HepG2 (cell line): ENCODE results near the gene SH2D3A. TPM values are rescaled to one million over a fixed set of nuclear protein-coding genes. Genes with fewer than 3 reads are reported as not detected.

ENCODE experiments used
- ATAC-seq: fragments of 200-7000 bp; cut with Tn5 transposase; 3 replicates; pipeline ENCODE4 v1.9.1; 2020; ENCODE audit warnings: mild to moderate bottlenecking, moderate library complexity
- BruUV-seq: library from RNA; stranded (reverse); fragments of 400-500 nt; replicated peaks from 2 replicates; lab custom pipeline; 2021; lab: Mats Ljungman, UMichigan
- CTCF ChIA-PET: fragments of 300-600 bp; formaldehyde crosslinking; extraction: SDS; loops from one replicate; lab custom pipeline; 2021; ENCODE audit warnings: low total read pairs, inconsistent platforms, low intra/inter-chr PET ratio; lab: Yijun Ruan, JAX
- POLR2A ChIA-PET: fragments of 350-600 bp; sonication (Branson Sonifier 250); formaldehyde crosslinking; loops from one replicate; lab custom pipeline; 2020; ENCODE audit warnings: antibody characterized with exemption, inconsistent platforms; lab: Yijun Ruan, JAX
- DNase-seq: peaks from one replicate; pipeline ENCODE4 v3.0.0-alpha.2; 2015; ENCODE audit warnings: low spot score
- FAIRE-seq: peaks from 3 replicates; lab custom pipeline; 2011; peaks lifted over from hg19 to GRCh38; lab: Jason Lieb, UNC
- H2AFZ ChIP-seq: one replicate; pipeline ENCODE4 v1.6.1; 2011; ENCODE audit warnings: low read length, inconsistent platforms
- H3K27ac ChIP-seq: fragments of 300-600 bp; 3 replicates; pipeline ENCODE4 v1.8.0; 2011; ENCODE audit warnings: mixed run types, mild to moderate bottlenecking, mixed read lengths, low read length, inconsistent platforms; ENCODE audit not compliant: insufficient read depth; ENCODE audit errors: extremely low read length
- H3K27me3 ChIP-seq, 2 experiments: fragments of 200-600 bp in 1 of 2; 2 replicates in 1 of 2; 3 replicates in 1 of 2; pipeline versions ENCODE4 v1.6.0 to v1.8.0; 2011; ENCODE audit warnings: low read length in 2 of 2, mild to moderate bottlenecking in 2 of 2, moderate library complexity in 2 of 2, inconsistent platforms in 1 of 2; ENCODE audit not compliant: insufficient read depth in 2 of 2, control insufficient read depth in 1 of 2
- H3K36me3 ChIP-seq, 2 experiments: fragments of 200-600 bp in 1 of 2; replicated peaks in 1 of 2; 2 replicates in 1 of 2; 3 replicates in 1 of 2; pipeline versions ENCODE4 v1.5.1 to v1.8.0; 2011; ENCODE audit warnings: low read length in 2 of 2, inconsistent platforms in 1 of 2; ENCODE audit not compliant: insufficient read depth in 2 of 2, control insufficient read depth in 1 of 2
- H3K4me1 ChIP-seq: 2 replicates; pipeline ENCODE4 v1.5.1; 2012; ENCODE audit warnings: low read length, inconsistent platforms; ENCODE audit not compliant: insufficient read depth
- H3K4me2 ChIP-seq: 2 replicates; pipeline ENCODE4 v1.6.0; 2011; ENCODE audit warnings: low read depth, low read length, inconsistent platforms
- H3K4me3 ChIP-seq, 3 experiments: fragments of 200-600 bp in 1 of 3; sonication (generic), shearing (Covaris generic) in 1 of 3; replicated peaks in 1 of 3; 2 replicates each; pipeline ENCODE4 v1.5.1; 2011 to 2016; ENCODE audit warnings: low read length in 3 of 3, inconsistent platforms in 2 of 3, low read depth in 2 of 3, mild to moderate bottlenecking in 2 of 3, control low read depth in 1 of 3, mixed read lengths in 1 of 3; ENCODE audit not compliant: insufficient read depth in 1 of 3
- H3K79me2 ChIP-seq: one replicate; pipeline ENCODE4 v1.6.1; 2011; ENCODE audit warnings: low read length, inconsistent platforms; ENCODE audit not compliant: insufficient read depth
- H3K9ac ChIP-seq: 2 replicates; pipeline ENCODE4 v1.6.0; 2011; ENCODE audit warnings: mild to moderate bottlenecking, low read depth, low read length, inconsistent platforms; ENCODE audit not compliant: insufficient read depth
- H3K9me3 ChIP-seq: 2 replicates; pipeline ENCODE4 v1.5.1; 2012; ENCODE audit warnings: mild to moderate bottlenecking, low read length
- H4K20me1 ChIP-seq: 2 replicates; pipeline ENCODE4 v1.6.0; 2011; ENCODE audit warnings: inconsistent platforms, mild to moderate bottlenecking, low read length, moderate library complexity; ENCODE audit not compliant: insufficient read depth
- ARID5B ChIP-seq: IDR thresholded peaks from 2 replicates; pipeline ENCODE4 v1.4.0; 2020; ENCODE audit warnings: mild to moderate bottlenecking, missing genetic modification reagents
- CREB1 ChIP-seq, 2 experiments: fragments of 450-650 bp in 1 of 2; IDR thresholded peaks; 2 replicates each; pipeline ENCODE4 v1.6.1; 2016 to 2017; ENCODE audit warnings: control low read depth in 1 of 2, mild to moderate bottlenecking in 1 of 2, missing compliant biosample characterization in 1 of 2, missing genetic modification characterization in 1 of 2
- HNRNPLL ChIP-seq: fragments of 200-400 bp; formaldehyde crosslinking; IDR thresholded peaks from 2 replicates; pipeline ENCODE4 v1.6.1; 2017; ENCODE audit warnings: mild to moderate bottlenecking, low read depth, low read length; ENCODE audit not compliant: poor library complexity, severe bottlenecking
- NFAT5 ChIP-seq: sonication (generic); formaldehyde crosslinking; IDR thresholded peaks from 2 replicates; pipeline ENCODE4 v1.4.0; 2020; ENCODE audit warnings: missing genetic modification reagents
- ZNF501 ChIP-seq: sonication (generic); formaldehyde crosslinking; IDR thresholded peaks from 2 replicates; pipeline ENCODE4 v1.5.1; 2020; ENCODE audit warnings: mild to moderate bottlenecking, moderate library complexity, missing genetic modification reagents
- WGBS: methylation state at CpG from one replicate; pipeline ENCODE4 v1.1.6; 2017; ENCODE audit warnings: low lambda C conversion rate; 5-methylcytosine and 5-hydroxymethylcytosine counted together
- in situ Hi-C: cut with HindIII; loops from 2 replicates; pipeline ENCODE4 v1.10.0; 2017; ENCODE audit warnings: low pct_unique_long_range_greater_than_20kb; ENCODE audit not compliant: extremely low pct_ligation_motif_present
- intact Hi-C: fragments of 100-400 bp; cut with micrococcal nuclease; formaldehyde crosslinking; loops from one replicate; pipeline ENCODE4 v1.10.0; 2022; ENCODE audit not compliant: unreplicated experiment
- polyA plus RNA-seq, 8 experiments: library from polyadenylated mRNA; depleted of rRNA in 3 of 8; stranded (reverse) in 7 of 8; unstranded in 1 of 8; fragments of >200 nt; fragmentation: Illumina TruSeq in 4 of 8; extraction: Trizol in 4 of 8; gene quantifications; 2 replicates each; pipeline versions ENCODE4 v1.2.1 to v1.2.3, GENCODE V29; 2011 to 2016; ENCODE audit warnings: low read depth in 4 of 8, missing spikeins in 1 of 8, mixed read lengths in 1 of 8; ENCODE audit not compliant: insufficient read depth in 1 of 8
- total RNA-seq, 5 experiments: library from RNA; depleted of rRNA; stranded (reverse); fragments of >200 nt; fragmentation: Illumina TruSeq; extraction: Trizol; gene quantifications; 2 replicates each; pipeline ENCODE4 v1.2.3, GENCODE V29; 2016; ENCODE audit warnings: low read depth in 1 of 5

The SH2D3A gene
- total and polyA plus RNA-seq, 2 of the 13 experiments (the other 11 are each of a cell fraction or from before 2014, with no cell fraction given), result 1.0 to 2.2 TPM

GRCh38 chr19:6767081-6767356 lies 216 bp downstream of the SH2D3A start:
- Histone ChIP-seq H4K20me1 (no peaks in the 10 kb centered on the region), H3K27me3 (no peaks in the 10 kb centered on the region), H3K79me2 (no peaks in the 10 kb centered on the region), H3K4me2 (peak overlapping the region; percentile 86), H2AFZ (no peak overlapping the region), H3K27ac (no peak overlapping the region), H3K9ac (peak overlapping the region; percentile 45; the same call in 1 of the 2 replicates), H3K9me3 (no peaks in the 10 kb centered on the region), H3K4me1 (peaks cover 40% of the 10 kb centered on the region), H3K4me3 (peak overlapping the region; percentile 52 to 73 (median 64)), H3K36me3 (no peaks in the 10 kb centered on the region)
- in situ Hi-C loops (no loop called here), intact Hi-C loops (no loop called here)
- peak; percentile 24; the same call in 2 of the 3 replicates for ATAC-seq
- POLR2A ChIA-PET, result interaction anchor here (0.8 to 1.0 kb wide), 3 partner anchors 13 to 302 kb away, joined by 3 read pairs; partner anchors contain the start of gene ZNF557
- peak; percentile 55 for DNase-seq
- WGBS, result 0% methylated on average over 4 of the region's 15 CpGs
- no peak for TF ChIP-seq ZNF501 (CRISPR knock-in tag)
- TF ChIP-seq HNRNPLL, result no peak
- no peak for TF ChIP-seq CREB1 (IDR thresholded peaks at IDR 0.05)
- TF ChIP-seq CREB1 (CRISPR knock-in tag; IDR thresholded peaks at IDR 0.05), result 0 out of 2 replicates have a peak, but pooled peaks have one; percentile 31
- TF ChIP-seq NFAT5 (CRISPR knock-in tag), result no peak
- 0 out of 2 replicates have a peak, but pooled peaks have one; percentile 6 for TF ChIP-seq ARID5B (CRISPR knock-in tag)
- FAIRE-seq, result no peak
- no TSS peak for BruUV-seq
- CTCF ChIA-PET, result no interaction called here
